SK-N-MC (cell line): ENCODE results near the gene FADS1.

Experiments
- EZH2 ChIP-seq: fragments of 200-600 bp; sonication (generic); IDR thresholded peaks from one replicate; pipeline ENCODE4 v1.6.1; 2017; ENCODE audit warnings: antibody characterized with exemption
- FOXP2 ChIP-seq: optimal IDR thresholded peaks from 2 replicates; pipeline ENCODE3; 2011; ENCODE audit warnings: mild to moderate bottlenecking, moderate library complexity; ENCODE audit not compliant: insufficient read depth; ENCODE audit errors: extremely low read length, control extremely low read depth
- POLR2AphosphoS5 ChIP-seq: IDR thresholded peaks from 2 replicates; pipeline ENCODE4 v1.6.1; 2012; ENCODE audit warnings: mild to moderate bottlenecking, low read depth, low read length, borderline replicate concordance

DNA sequence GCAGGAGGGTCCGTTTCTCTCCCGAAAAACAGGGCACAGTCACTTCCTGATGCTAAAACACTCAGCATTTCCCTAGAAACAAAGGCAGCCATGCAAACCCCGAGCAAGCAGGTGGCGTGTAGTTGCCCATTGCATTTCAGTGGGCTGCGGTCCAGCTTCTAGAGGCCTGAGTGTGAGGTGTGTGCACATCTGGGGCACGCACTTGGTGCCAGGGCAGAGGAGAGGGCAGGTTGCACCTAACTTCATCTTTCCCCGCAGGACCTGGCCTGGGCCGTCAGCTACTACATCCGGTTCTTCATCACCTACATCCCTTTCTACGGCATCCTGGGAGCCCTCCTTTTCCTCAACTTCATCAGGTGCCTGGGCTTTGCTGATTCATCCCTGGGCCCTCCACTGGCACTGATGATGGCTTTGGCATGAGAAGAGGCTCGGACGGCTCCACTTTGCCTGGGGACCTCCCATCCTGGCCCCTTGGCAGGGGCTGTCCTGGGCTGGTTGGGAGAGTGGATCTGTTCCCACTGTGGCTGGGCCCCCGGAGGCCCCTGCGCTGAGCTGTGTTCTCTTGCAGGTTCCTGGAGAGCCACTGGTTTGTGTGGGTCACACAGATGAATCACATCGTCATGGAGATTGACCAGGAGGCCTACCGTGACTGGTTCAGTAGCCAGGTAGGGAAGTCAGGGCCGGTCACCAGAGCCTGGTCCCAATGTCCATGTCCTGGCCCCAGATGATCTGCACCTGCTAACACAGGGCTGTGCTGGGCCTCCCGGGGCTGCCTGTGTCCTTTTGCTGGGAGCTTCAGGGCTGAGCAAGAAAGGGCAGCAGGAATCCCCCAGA lies 46.1 kb upstream of the FADS1 start:
- TF ChIP-seq EZH2, result no peak
- TF ChIP-seq POLR2AphosphoS5, result no peak; the same call in 1 of the 2 replicates
- TF ChIP-seq FOXP2, result no peak
